NCI-H2081 (cell line): ENCODE measurements around the gene SMC5.
"Not testable (repeated sequence)": the region's sequence is repeated elsewhere in the genome, so short reads cannot be mapped to it uniquely, and the experiment has no call there.

Experiments used
- DNase-seq, 2 experiments: peaks; one replicate each; lab custom pipeline; 2025; lab: John Stamatoyannopoulos, UW

SMC5 gene

DNA sequence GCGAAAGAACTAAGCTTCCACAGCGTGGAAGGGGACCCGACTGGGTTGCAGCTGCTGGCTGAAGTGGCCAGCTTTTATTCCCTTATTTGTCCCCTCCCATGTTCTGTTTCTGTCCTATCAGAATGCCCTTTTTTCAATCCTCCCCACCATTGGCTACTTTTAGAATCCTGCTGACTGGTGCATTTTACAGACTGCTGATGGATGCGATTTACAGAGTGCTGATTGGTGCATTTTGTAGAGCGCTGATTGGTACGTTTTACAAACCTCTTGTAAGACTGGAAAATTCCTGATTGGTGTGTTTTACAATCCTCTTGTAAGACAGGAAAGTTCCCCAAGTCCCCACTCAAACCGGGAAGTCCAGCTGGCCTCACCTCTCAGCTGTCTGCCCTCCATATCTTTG lies 105.0 kb downstream of the SMC5 start:
- no peak for DNase-seq

- DNase-seq, result no peak
These were observed 108.6 kb downstream of the SMC5 start for GRCh38 chr9:70367305-70367930.

- no peak for DNase-seq
These were observed 116.3 kb downstream of the SMC5 start for GRCh38 chr9:70374962-70375618.

- DNase-seq, result no peak
These were observed 123.4 kb downstream of the SMC5 start for GRCh38 chr9:70382046-70382708.

- DNase-seq, result no peak
These were observed 124.2 kb downstream of the SMC5 start for GRCh38 chr9:70382709-70383605.

DNA sequence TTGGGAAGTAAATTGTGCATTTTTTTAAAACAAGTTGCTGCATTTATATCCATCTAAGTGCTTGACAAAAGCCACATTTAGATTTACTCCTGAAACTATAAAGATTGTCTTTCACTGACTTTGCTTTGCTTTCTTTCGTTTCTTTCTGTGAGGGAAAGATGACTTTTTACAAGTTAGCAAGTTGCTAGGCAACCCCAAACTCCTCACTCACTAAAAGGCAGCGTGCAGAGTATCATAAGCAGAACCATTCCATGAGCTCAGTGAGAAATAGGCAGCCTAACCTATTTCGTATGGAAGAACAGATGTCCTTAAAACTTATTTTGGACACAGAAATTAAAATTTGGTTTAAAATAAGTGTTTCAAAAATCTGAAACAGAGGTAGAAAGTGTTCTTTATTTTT lies 126.6 kb downstream of the SMC5 start:
- DNase-seq, result no peak

GRCh38 chr9:70387663-70388062 lies 128.9 kb downstream of the SMC5 start:
- no peak for DNase-seq

DNA sequence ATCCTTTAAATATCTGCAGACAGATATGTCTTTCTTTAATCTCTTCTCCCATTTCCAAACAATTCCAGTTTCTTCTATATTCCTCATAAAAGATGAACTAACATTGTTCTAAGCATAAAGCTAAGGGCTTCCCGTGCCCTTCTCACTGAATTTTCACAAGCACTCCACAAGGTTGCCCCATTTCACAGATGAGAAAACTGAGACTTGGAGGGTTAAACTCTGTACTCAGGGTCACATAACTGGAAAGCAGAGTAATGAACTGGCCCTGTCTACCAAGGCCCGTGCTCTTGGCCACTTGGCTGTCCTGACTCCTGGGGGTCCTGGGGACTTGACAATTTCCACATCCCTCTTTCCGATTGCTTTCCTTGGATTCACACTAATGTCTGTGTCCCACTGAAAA lies 130.4 kb downstream of the SMC5 start:
- no peak for DNase-seq

GRCh38 chr9:70389621-70390266 lies 131.0 kb downstream of the SMC5 start:
- no peak for DNase-seq

- no peak for DNase-seq
These were observed 132.2 kb downstream of the SMC5 start for GRCh38 chr9:70390933-70391341.

GRCh38 chr9:70392189-70392588 lies 133.4 kb downstream of the SMC5 start:
- peak in 1 of 2 experiments; percentile 48 for DNase-seq

- no peak for DNase-seq
These were observed 134.1 kb downstream of the SMC5 start for GRCh38 chr9:70392850-70393249.

- DNase-seq, result no peak
These were observed 136.9 kb downstream of the SMC5 start for GRCh38 chr9:70395652-70396051.

DNA sequence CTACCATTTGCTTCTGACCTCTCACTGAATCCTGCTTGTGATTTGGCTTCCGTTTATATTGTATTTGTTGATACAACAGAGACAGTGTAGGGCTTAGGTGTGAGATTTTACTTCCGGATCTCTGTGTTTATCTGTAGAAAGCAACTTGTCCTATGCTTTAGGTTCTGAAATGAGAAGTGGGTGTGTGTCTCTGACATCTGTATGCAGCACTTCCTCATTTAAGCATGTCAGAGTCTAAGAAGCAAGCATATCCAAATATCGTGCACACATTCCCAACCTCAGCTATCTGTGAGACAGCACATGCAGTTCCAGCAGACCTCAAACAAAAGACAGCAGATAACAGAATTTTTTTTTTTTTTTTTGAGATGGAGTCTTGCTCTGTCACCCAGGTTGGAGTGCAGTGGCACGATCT lies 139.4 kb downstream of the SMC5 start:
- DNase-seq, result no peak

- DNase-seq, result no peak
These were observed 140.4 kb downstream of the SMC5 start for GRCh38 chr9:70399141-70399540.

- DNase-seq, result no peak
These were observed 141.5 kb downstream of the SMC5 start for GRCh38 chr9:70400107-70400892.

DNA sequence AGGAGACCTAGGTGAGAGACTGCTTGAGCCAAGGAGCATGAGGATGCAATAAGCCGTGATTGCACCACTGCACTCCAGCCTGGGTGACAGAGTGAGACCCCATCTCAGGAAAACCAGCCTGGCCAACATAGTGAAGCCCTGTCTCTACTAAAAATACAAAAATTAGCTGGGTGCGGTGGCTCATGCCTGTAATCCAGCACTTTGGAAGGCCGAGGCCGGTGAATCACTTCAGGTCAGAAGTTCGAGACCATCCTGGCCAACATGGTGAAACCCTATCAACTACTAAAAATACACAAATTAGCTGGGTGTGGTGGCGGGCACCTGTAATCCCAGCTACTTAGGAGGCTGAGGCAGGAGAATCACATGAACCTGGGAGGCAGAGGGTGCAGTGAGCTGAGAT lies 142.5 kb downstream of the SMC5 start:
- DNase-seq, result not testable (repeated sequence)

DNA sequence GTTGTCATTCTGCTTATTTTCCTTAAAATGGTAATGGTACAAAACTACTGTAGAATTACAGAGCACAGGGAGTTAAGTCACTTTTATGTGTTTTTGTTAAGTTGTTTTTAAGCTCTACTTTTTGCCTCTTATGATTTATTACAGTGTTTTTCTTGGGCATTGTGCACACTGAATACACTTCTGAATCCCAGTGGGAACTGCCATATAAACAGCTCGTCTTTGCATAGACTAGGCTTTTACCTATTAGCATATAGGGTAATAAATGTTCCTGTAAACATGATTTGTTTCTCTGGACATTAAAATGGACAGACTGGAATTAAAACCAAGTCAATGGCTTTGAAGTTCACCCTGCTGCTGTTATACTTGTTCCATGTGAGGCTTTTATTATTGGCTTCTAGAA lies 143.4 kb downstream of the SMC5 start:
- DNase-seq, result no peak

GRCh38 chr9:70403166-70403565 lies 144.4 kb downstream of the SMC5 start:
- DNase-seq, result no peak

GRCh38 chr9:70403618-70404025 lies 144.8 kb downstream of the SMC5 start:
- no peak for DNase-seq

DNA sequence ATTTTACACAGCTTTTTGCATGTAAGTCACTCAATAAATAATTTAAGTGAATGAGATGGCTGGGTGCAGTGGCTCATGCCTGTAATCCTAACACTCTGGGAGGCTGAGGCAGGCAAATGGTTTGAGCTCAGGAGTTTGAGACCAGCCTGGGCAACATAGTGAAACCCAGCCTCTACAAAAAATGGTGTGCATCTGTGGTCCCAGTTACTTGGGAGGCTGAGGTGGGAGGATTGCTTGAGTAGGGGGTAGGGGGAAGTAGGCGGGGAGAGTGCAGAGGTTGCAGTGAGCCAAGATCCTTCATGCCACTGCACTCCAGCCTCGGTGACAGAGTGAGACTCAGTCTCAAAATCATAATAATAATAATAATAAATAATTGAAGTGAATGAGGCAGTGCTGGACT lies 145.5 kb downstream of the SMC5 start:
- no peak for DNase-seq
